ENCODE data around the gene EHD3.

DNA sequence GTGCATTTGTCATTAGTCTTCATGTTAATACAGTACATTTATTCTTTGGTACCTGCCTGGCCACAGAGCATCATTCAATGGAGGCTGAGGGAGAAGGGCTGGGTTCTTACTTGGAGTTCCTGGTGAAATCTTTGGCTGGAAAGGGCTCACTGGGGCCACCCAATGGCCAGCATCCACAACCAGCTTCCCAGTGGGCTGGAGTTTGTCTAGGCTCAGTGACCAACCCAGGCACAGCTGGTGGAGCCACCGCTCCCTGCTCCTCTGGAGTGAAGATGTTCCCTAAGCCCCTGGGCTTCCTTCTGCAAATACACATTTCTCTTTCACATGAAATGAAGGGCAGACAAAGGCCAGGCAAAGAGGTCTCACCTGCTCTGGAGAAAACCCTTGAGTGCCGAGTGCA, 34.4 kb downstream of the EHD3 start:
- TF ChIP-seq ZFP30 (CRISPR knock-in tag; IDR thresholded peaks at IDR 0.05) (no peak), TOX (CRISPR knock-in tag; IDR thresholded peaks at IDR 0.05; ENCODE audit: borderline replicate concordance) (no peak), TCF4 (CRISPR knock-in tag; IDR thresholded peaks at IDR 0.05; ENCODE audit: borderline replicate concordance) (no peak), RARB (CRISPR knock-in tag; IDR thresholded peaks at IDR 0.05) (no peak)

Data from SK-N-SH treated with all-trans-retinoic acid at 6 μM for 48 hours (cell line).